BLaER1 (cell line): ENCODE data around the gene FRMD1.

Experiments
- H3K27ac ChIP-seq: shearing (Covaris generic); formaldehyde crosslinking; 2 replicates; pipeline ENCODE4 v1.8.1; 2022
- H3K27me3 ChIP-seq: shearing (Covaris generic); formaldehyde crosslinking; 2 replicates; pipeline ENCODE4 v1.8.1; 2022
- H3K36me3 ChIP-seq: shearing (Covaris generic); formaldehyde crosslinking; 2 replicates; pipeline ENCODE4 v1.8.1; 2022
- H3K4me1 ChIP-seq: shearing (Covaris generic); formaldehyde crosslinking; 2 replicates; pipeline ENCODE4 v1.8.1; 2022
- H3K4me2 ChIP-seq: shearing (Covaris generic); formaldehyde crosslinking; 2 replicates; pipeline ENCODE4 v1.8.1; 2022
- H3K4me3 ChIP-seq: shearing (Covaris generic); formaldehyde crosslinking; 2 replicates; pipeline ENCODE4 v1.8.1; 2022
- H3K9ac ChIP-seq: shearing (Covaris generic); formaldehyde crosslinking; 2 replicates; pipeline ENCODE4 v1.8.1; 2022
- H3K9me3 ChIP-seq: shearing (Covaris generic); formaldehyde crosslinking; 2 replicates; pipeline ENCODE4 v1.8.1; 2022
- H4K20me1 ChIP-seq: shearing (Covaris generic); formaldehyde crosslinking; 2 replicates; pipeline ENCODE4 v1.8.1; 2022
- Cebpa-rat ChIP-seq: shearing (Covaris generic); IDR thresholded peaks from 2 replicates; pipeline ENCODE4 v1.8.1; 2022

The FRMD1 gene

DNA sequence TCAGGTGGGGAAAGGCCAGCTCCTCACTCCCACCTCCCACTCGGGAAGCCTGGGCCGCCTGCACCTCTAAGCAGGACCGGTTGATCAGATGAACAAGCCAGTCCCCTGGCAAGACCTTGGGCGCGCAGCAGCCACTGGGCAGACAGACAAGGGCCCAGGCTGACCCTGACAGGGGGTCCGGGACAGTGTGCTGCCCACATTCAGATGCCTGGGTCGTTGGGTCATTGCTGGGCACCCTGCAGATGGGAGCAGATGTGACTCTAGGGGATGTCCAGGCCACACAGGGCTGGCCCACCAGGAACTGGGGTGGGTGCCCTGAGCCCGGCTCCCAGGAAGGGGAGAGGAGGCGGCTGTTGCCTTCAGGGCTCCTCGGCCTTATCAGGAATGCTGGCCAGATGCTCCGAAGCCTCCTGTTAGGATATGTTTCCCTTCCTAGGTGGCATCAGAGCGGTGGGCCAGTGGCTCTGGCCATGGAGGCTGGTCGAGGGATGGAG lies 17.3 kb upstream of the FRMD1 start:
- Histone ChIP-seq H3K27me3 (peaks cover 29% of the 10 kb centered on the region), H3K9me3 (no peaks in the 10 kb centered on the region), H3K36me3 (no peaks in the 10 kb centered on the region), H4K20me1 (no peaks in the 10 kb centered on the region), H3K4me1 (peaks cover 12% of the 10 kb centered on the region; the same call in 1 of the 2 replicates), H3K27ac (no peak overlapping the region), H3K4me3 (no peak overlapping the region), H3K9ac (no peak overlapping the region), H3K4me2 (no peak overlapping the region)
- no peak for TF ChIP-seq Cebpa-rat

DNA sequence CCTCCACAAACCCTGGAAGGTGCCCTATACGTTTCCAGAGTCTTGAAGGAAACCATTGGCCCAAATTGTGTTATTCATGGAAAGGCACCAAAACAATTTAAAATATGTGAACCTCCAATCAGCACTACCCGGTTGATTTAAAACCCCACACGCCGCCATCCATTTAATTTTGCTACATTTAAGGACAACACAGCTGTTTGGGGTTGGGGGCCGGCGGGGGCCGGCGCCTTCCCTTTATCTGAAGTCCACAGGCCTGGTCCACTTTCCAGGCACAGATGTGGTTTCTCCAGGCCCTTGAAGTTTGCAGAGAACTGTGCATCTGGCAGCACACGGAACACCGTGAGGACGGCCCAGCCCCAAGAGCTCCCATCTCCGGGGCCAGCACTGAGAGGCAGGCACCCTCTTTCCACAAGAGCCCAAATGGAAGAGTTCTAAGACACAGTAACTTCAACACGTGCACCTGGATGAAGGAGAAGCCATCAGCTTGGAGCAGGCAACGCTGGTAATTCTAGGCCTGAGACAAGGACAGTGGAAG lies 16.8 kb upstream of the FRMD1 start:
- H4K20me1 ChIP-seq, result no peaks in the 10 kb centered on the region
- H3K4me1 ChIP-seq, result peaks cover 12% of the 10 kb centered on the region; the same call in 1 of the 2 replicates
- TF ChIP-seq Cebpa-rat, result no peak
- H3K9me3 ChIP-seq, result no peaks in the 10 kb centered on the region
- H3K9ac ChIP-seq, result no peak overlapping the region
- H3K36me3 ChIP-seq, result no peaks in the 10 kb centered on the region
- no peak overlapping the region for H3K4me3 ChIP-seq
- no peak overlapping the region for H3K4me2 ChIP-seq
- H3K27ac ChIP-seq, result no peak overlapping the region
- H3K27me3 ChIP-seq, result peaks cover 25% of the 10 kb centered on the region

DNA sequence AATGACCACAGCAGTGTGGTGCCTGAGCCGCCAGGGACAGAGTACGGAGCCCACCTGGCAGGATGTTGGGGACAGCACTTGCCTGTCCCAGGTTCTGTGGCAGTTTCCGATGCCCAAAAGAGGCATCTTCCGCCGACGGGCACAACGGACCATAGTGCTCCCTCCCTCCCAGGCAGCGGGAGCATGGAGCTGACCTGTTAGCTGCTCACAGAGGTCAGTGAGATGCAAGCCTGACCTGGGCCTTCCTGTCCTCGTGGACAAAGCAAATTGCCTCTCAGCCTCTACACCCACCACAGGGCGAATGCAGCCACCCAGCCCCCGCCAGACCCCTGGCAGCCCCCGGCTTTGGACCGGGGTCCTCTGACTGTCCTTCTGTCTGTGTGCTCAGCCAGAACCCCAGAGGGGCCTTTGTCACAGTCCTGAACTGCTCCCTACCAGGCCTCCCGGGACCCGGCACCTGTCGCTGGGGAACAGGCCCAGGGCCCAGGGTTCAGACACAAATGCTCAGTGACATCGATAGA lies 16.2 kb upstream of the FRMD1 start:
- Histone ChIP-seq H4K20me1 (no peaks in the 10 kb centered on the region), H3K4me2 (no peak overlapping the region)

DNA sequence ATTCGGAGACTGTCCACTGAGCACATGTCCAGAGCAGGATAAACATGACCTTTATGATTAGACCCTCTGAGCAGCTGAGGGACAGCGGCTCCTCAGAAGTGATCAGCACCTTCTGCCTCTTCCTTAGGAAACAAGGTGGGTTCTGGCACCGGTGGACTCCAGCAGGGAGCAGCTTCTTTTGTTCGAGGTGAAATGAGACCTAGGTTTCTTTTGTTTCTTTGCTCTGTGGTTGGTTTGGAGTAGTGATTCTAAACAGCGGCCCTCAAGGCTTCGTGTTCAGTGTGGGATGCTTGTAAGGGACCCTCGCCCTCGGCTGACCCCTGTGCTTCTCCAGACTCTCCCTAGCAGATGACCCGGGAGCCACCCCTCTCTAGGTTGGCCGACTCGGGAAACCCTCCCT lies 14.6 kb upstream of the FRMD1 start:
- no peak for TF ChIP-seq Cebpa-rat
- no peak overlapping the region for H3K9ac ChIP-seq
- H3K4me3 ChIP-seq, result no peak overlapping the region
- H3K4me2 ChIP-seq, result no peak overlapping the region
- H3K27ac ChIP-seq, result no peak overlapping the region
- no peaks in the 10 kb centered on the region for H3K9me3 ChIP-seq
- H3K36me3 ChIP-seq, result no peaks in the 10 kb centered on the region
- H3K27me3 ChIP-seq, result peaks cover 5% of the 10 kb centered on the region; the same call in 1 of the 2 replicates
- H3K4me1 ChIP-seq, result peaks cover 26% of the 10 kb centered on the region
- H4K20me1 ChIP-seq, result no peaks in the 10 kb centered on the region

More for the DNA sequence above, 16.2 kb upstream of the FRMD1 start:
- Histone ChIP-seq H3K27ac (no peak overlapping the region), H3K4me1 (peaks cover 12% of the 10 kb centered on the region; the same call in 1 of the 2 replicates), H3K36me3 (no peaks in the 10 kb centered on the region), H3K9me3 (no peaks in the 10 kb centered on the region), H3K9ac (no peak overlapping the region), H3K4me3 (no peak overlapping the region), H3K27me3 (peaks cover 19% of the 10 kb centered on the region)
- no peak for TF ChIP-seq Cebpa-rat

DNA sequence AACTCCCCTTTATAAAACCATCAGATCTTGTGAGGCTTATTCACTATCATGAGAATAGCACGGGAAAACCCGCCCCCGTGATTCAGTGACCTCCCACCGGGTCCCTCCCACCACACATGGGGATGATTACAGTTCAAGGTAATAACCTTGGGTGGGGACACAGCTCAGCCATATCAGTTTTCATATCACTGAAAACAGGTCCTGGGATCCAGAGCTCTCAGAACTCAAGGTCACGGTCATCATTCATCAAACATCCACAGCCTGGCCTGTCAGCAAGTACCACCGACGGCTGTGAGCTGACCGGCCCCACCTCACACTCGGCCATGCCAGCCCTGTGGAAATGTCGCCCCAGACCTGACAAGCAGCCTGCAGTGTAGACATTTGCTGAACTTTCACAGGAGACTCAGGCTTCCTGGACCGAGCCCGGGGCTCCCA lies 14.1 kb upstream of the FRMD1 start:
- no peaks in the 10 kb centered on the region for H3K9me3 ChIP-seq
- H3K9ac ChIP-seq, result no peak overlapping the region
- no peak overlapping the region for H3K4me3 ChIP-seq
- no peak for TF ChIP-seq Cebpa-rat
- no peak overlapping the region for H3K4me2 ChIP-seq
- H3K36me3 ChIP-seq, result no peaks in the 10 kb centered on the region
- H4K20me1 ChIP-seq, result no peaks in the 10 kb centered on the region
- peaks cover 31% of the 10 kb centered on the region for H3K4me1 ChIP-seq
- H3K27me3 ChIP-seq, result no peaks in the 10 kb centered on the region
- H3K27ac ChIP-seq, result no peak overlapping the region

DNA sequence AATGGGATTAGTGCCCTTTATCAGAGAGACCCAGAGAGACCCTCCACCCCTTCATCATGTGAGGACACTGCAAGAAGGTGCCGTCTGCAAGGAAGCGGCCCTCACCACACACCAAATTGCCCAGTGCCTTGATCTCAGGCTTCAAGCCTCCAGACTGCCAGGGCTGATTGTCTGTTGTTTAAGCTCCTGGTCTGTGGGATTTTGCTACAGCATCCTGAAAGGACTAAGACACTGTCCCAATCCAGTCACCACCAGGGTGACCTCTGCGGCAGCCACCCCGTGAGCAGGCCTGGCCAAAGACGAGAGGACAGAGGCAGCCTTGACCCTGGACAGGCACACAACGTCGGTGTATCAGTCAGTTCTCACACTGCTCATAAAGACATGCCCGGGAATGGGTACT lies 13.5 kb upstream of the FRMD1 start:
- no peak for TF ChIP-seq Cebpa-rat
- Histone ChIP-seq H3K9ac (no peak overlapping the region), H4K20me1 (no peaks in the 10 kb centered on the region), H3K4me1 (peaks cover 37% of the 10 kb centered on the region), H3K27me3 (no peaks in the 10 kb centered on the region), H3K36me3 (no peaks in the 10 kb centered on the region), H3K4me2 (no peak overlapping the region), H3K9me3 (no peaks in the 10 kb centered on the region), H3K4me3 (no peak overlapping the region), H3K27ac (no peak overlapping the region)

DNA sequence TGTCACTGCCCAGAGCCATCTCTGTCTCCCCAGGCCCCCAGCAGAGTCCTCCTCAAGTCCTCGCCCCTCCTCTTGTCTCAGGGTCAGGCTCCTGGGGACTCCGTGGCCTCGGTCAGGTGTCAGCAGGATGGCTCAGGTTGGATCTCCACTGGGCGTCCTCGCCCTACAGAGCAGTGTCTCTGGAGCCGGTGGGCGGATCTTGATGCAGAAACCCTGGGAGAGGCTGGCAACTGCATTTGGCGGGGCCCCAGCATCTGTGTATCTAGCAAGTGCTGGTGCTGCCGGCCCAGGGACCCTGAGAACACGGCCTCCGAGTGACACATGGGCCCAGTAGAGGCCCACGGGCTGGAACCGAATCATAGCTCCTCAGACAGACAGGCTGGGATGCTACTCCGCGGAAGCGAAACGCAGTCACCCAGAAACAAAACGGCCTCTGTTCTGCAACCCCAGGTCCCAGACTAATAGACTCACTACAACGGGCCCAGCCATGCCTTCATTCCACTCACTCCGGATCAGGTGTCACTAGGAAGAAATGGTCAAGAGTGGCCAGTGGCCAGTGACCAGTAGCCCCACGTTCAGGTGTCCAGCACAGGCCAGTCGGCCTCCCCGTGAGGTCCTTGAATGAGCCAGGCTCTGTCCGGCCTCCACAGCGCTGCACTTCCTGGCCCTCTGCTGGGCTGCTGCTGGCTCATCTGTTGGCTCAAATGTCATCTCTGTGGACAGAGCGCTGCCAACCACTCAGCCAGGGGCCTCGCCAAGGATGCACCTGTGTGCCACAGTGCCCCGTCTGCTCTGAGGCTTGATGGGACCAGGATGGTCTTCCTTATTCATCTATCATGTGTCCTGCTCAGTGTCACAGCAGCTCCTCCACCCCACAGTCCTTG lies 12.6 kb upstream of the FRMD1 start:
- Histone ChIP-seq H3K4me2 (no peak overlapping the region), H3K27me3 (no peaks in the 10 kb centered on the region), H3K9me3 (no peaks in the 10 kb centered on the region), H3K4me1 (peaks cover 46% of the 10 kb centered on the region), H3K9ac (no peak overlapping the region), H3K27ac (no peak overlapping the region), H3K36me3 (no peaks in the 10 kb centered on the region), H3K4me3 (no peak overlapping the region), H4K20me1 (no peaks in the 10 kb centered on the region)
- no peak for TF ChIP-seq Cebpa-rat

DNA sequence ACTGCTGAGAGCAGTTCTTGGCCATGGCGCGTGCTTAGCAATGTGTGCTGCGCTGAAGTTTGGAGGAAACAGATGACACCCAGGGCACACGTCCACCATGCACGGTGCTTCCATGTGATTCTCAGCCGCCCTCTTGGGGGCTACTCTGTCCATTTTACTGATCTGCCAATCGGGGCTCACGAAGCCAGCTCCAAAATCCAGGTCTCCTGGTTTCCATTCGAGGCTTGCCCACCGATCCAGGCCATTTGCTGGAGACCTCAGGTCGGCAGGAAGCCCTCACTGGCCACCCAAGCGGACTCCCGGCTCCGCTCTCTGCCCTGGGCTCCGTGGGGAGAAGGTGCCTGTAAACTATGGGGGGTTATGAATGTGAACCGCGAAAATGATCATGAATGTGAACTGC lies 11.7 kb upstream of the FRMD1 start:
- no peaks in the 10 kb centered on the region for H4K20me1 ChIP-seq
- no peak overlapping the region for H3K4me3 ChIP-seq
- H3K9me3 ChIP-seq, result no peaks in the 10 kb centered on the region
- peaks cover 53% of the 10 kb centered on the region for H3K4me1 ChIP-seq
- no peak overlapping the region for H3K9ac ChIP-seq
- no peak overlapping the region for H3K4me2 ChIP-seq
- no peaks in the 10 kb centered on the region for H3K27me3 ChIP-seq
- no peak overlapping the region for H3K27ac ChIP-seq
- no peaks in the 10 kb centered on the region for H3K36me3 ChIP-seq
- no peak for TF ChIP-seq Cebpa-rat

DNA sequence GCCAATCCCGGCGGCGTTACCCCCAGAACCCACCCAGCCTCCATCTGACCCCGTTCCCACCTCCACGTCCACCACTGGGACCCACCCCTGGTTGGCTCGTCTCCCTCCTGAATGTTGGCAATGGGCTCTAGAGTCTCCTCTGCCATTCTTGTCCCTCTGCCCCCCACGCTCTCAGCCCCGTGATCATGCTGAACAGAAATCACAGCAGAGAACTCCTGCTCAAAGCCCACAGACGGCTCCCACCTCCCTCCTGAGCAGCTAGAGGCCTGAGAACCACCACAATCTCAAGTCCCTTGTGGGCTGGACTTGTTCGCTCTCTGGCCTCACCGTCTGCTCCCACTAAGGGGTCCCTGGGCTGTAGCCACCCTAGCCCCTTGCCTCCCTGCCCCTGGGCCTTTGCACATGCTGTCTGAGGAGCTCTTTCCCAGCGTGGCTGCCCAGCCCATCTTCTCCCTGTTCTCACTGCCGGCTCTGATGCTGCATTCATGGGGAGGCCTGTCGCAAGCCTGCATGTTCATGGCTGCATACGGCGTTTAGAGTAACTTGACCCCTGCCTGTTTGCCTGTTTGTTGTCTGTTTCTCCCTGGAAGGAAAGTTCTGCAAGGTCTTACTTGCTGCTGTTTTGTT lies 11.2 kb upstream of the FRMD1 start:
- Histone ChIP-seq H3K27me3 (no peaks in the 10 kb centered on the region), H3K4me2 (no peak overlapping the region), H3K4me3 (no peak overlapping the region), H3K27ac (no peak overlapping the region), H3K9me3 (no peaks in the 10 kb centered on the region), H3K4me1 (peaks cover 49% of the 10 kb centered on the region), H3K36me3 (no peaks in the 10 kb centered on the region), H3K9ac (no peak overlapping the region), H4K20me1 (no peaks in the 10 kb centered on the region)
- TF ChIP-seq Cebpa-rat, result no peak
